Dermis blood vessel endothelial cell (primary cell): ENCODE measurements around the gene ADAMTS17. TPM values are rescaled to one million over a fixed set of nuclear protein-coding genes. Genes with fewer than 3 reads are reported as not detected.
"Not testable (repeated sequence)": the region's sequence is repeated elsewhere in the genome, so short reads cannot be mapped to it uniquely, and the experiment has no call there.

ENCODE experiments used
- DNase-seq: peaks from one replicate; pipeline ENCODE4 v3.0.0; 2010
- total RNA-seq: library from RNA; depleted of rRNA; stranded (reverse); fragments of >200 nt; gene quantifications from 2 replicates; pipeline ENCODE4 v1.2.3, GENCODE V29; 2014

The ADAMTS17 gene
- total RNA-seq, 1 donor from 2014 or later: 0.17 TPM

DNA sequence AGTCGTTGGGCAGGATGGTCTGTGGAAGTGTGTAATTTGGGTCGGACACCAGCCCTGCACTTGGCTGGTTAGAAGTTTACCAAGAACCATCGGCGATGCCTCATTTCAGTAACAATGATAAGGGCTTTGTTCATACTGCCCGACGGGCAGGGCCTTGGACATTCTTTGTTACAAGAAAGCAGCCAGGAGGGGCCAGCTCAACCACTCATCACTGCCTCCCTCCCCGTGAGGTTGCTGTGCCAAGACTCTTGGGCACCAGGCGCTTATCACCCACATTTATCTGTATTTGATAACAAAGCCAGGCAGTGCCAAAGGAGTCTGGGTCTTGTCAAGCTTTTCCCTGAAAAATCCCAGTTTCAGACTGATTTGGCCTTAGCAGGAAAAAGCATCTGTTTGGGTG is 235.0 kb downstream of the ADAMTS17 start:
- no peak for DNase-seq

DNA sequence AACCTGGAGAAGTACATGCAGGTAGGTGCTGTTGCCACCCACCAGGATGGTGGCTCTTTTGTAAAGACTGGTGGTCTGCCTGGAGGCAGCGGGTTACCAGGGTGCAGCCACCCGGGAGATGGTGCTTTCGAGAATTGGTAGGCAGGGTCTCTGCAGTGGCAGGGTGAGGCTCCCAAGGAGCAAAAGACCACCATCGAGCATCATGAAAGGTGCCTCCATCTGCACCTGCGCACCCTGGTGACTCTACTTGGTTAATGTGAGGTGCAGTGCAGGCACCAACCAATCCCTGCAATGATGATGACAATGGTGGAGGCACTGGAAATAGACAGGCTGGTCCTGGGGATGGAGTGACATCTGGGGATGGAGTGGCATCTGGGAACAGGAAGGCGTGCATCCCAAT is 236.7 kb downstream of the ADAMTS17 start:
- DNase-seq: no peak

GRCh38 chr15:100104245-100104644 is 237.5 kb downstream of the ADAMTS17 start:
- no peak for DNase-seq

DNA sequence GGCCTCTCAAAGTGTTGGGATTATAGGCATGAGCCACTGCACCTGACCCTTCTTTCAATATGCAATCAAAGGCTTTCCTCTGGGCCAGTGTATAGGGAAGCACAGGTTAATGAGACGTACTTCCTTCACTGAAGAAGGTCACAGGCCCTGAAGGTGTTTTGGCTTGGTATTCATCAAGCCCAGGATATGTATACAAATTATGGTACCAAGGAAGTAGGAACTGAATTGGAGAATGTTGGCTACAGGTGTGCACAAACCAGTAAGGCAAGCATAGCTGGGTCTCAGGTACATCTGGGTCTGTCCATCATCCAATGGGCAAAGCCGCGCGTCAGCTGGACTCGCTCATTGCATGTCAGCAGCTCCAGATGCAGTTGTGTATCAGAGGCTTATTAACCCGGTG is 237.9 kb downstream of the ADAMTS17 start:
- no peak for DNase-seq

DNA sequence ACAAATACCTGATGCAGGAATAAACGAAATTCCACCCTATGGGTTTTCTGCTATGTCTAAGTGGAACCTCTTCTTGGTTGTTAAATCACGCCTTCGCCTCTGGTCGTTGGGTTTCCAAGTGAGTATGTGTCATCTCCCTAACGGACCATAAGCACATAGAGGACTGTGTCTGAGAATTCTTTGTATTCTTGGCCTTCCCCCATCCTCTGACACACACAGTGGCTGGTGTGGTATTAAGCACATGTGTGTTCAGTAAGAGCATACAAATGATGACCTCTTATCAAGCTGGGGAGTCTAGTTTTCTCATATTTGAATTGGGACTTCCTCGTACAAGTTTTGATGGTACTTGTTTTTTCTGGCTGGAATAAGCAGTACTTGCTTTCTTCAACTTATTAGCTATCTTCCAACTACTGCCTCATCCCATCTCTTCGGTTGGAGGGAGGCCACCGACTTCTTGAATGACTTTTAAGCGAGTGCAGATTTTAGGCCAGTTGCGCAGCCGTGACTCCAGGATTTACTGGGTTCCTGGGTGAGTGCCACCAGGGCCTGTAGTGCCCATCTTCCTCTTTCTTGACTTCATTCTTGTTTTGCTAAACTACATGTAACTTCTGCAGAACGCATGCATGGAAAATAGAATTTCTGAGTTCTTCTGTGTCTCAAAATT is 240.2 kb downstream of the ADAMTS17 start:
- no peak for DNase-seq

GRCh38 chr15:100100926-100101325 is 240.8 kb downstream of the ADAMTS17 start:
- no peak for DNase-seq

GRCh38 chr15:100099976-100100375 is 241.8 kb downstream of the ADAMTS17 start:
- DNase-seq: no peak

DNA sequence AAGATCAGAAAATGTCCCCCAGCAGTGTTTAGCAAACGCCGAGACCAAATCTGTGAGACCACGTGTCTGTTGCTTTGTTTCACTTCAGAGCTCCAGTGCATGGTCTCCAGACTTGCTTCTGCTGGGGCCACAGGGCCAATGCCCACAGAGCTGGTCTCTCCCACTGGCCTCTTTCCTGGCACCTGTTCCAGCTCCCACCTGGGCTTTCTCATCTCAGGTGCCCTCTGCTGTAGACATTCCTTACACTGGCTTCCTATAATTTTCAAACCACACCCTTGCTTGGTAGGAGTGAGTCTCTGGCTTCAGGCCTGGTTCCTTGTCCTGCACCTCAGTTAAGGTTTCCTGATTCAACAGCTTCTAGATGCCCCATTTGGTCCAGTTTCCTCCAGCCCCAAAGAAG is 243.1 kb downstream of the ADAMTS17 start:
- no peak for DNase-seq

GRCh38 chr15:100097342-100098127 is 244.2 kb downstream of the ADAMTS17 start:
- no peak for DNase-seq

- no peak for DNase-seq
These were observed 245.1 kb downstream of the ADAMTS17 start for GRCh38 chr15:100096700-100097099.

- DNase-seq: no peak
These were observed 245.6 kb downstream of the ADAMTS17 start for GRCh38 chr15:100096248-100096600.

- DNase-seq: no peak
These were observed 246.1 kb downstream of the ADAMTS17 start for GRCh38 chr15:100095541-100096247.

DNA sequence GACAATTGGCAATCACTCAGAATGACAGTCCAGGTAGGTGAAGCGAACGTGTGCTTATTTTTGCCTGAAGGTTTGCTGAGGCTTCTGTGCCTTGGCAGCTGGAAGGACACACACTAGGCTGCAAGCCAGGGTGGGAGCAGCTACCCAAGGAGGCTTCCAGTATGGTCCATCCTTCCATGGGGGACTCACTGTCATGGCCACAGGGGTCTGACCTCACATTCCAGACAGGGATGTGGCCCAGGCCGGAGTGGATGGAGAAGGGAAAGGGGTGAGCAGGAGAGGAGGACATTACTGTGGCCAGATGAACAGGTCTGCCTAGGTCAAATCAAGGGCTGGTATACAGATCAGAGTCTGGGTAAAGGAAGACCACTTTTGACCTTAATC is 247.7 kb downstream of the ADAMTS17 start:
- DNase-seq: no peak

- DNase-seq: no peak
These were observed 248.3 kb downstream of the ADAMTS17 start for GRCh38 chr15:100093211-100094126.

GRCh38 chr15:100092034-100092433 is 249.7 kb downstream of the ADAMTS17 start:
- DNase-seq: no peak

DNA sequence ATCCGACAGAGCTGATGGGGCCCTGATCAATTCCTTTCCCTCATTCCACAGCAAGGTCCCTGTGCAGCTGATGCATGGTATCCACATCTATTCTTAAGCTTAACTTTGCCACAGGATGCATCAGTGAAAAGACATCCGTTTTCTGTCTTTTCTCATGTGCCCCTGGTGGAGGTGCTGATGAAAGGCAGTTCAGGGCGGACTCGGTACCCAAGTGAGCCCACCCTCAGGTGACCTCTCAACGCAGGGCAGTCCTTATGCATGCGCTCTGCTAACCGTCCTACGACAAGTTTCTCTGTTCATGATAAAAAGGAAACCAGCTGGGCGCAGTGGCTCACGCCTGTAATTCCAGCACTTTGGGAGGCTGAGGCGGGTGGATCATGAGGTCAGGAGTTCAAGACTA is 251.4 kb downstream of the ADAMTS17 start:
- DNase-seq: no peak

GRCh38 chr15:100084042-100084821 is 257.5 kb downstream of the ADAMTS17 start:
- not testable (repeated sequence) for DNase-seq

DNA sequence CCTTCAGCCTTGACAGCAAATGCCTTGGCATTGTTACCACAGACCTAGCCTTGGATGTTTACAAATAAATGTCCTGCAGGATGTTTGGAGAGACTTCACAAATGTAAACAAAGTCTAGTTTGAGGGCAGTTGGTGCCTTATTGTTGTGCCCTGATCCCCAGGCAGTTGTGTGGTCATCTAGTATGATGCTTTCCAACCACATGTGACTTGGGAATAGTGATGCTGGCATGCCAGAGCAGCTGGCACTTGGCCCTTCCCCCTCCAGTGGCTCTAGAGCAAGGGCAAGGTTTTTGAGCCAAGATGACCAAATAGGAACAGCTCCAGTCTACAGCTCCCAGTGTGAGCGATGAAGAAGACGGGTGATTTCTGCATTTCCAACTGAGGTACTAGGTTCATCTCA is 258.2 kb downstream of the ADAMTS17 start:
- no peak for DNase-seq

DNA sequence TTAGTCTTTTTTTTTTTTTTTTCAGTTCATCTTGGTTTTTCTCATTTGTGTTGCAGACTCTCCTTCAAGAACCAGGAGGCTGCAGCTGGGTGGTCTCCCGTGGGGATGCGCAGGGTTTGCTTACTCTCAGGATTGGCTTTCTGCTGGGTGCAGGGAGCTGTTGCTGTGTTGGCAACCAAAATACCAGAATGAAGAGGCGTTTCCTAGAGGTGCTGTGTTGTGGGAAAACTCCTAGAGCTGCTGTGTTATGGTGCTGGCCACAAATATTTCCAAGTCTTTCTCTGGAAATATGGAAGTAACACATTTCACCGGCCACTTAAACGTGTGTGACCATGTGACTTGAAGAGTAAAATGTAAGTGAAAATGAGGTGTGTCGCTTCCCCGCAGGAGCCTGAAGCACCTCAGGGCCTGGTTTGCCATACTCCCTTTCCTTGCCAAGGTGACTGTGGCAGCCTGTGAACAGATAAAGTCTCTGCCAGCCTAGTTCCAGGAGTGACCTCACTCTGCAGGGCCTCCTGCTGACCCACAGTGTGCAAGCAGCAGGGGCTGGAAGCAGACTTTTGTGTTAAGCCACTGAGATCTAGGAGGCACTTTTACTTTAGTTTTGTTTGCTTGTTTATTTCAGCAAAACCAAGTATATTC is 258.9 kb downstream of the ADAMTS17 start:
- DNase-seq: no peak

DNA sequence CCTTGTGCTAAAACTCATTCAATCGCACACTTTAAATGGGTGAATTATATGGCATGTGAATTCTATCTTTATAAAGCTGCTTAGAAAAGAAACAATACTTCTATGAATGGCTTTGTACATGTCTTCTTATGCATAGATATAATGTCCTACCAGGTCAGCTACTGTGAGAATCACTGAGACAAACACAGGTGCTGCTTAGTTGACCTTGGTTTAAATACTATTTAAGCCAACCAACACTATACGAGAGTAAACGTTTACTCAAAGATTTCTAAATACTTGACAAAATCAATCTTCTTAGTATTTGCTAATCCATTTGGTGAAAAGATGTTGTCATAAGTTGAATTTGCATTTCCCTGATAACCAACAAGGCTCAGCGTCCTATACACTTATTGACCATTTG is 260.3 kb downstream of the ADAMTS17 start:
- no peak for DNase-seq

GRCh38 chr15:100078511-100079220 is 263.1 kb downstream of the ADAMTS17 start:
- no peak for DNase-seq
